NCI-H524 treated with DMSO at 0.1 percent for 48 hours (cell line): ENCODE measurements around the gene CCDC117.

ENCODE experiments used
- DNase-seq: peaks from one replicate; lab custom pipeline; 2025; lab: John Stamatoyannopoulos, UW

CCDC117 gene

DNA sequence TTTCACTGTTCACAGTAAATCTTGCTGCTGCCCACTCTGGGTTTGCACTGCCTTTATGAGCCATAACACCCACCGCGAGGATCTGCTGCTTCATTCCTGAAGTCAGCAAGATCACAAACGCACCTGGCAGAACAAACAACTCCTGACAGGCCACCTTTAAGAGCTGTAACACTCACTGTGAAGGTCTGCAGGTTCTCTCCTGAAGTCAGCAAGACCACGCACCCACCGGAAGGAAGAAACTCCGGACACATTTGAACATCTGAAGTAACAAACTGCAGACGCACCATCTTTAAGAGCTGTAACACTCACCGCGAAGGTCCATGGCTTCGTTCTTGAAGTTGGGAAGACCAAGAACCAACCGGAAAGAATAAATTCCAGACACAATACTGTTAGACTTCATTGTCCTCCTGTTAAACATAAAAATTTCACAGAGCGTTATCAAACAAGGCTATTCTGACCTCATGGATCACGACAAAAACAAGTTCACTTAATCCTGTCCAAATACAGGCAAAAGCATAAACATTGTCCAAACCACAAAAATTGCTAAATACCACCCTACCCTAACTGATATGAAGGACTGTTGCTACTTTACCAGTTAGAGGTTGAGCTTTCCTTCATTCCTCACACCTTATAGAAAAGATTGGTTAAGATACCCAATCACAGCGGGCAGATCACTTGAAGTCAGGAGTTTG is 3.0 kb upstream of the CCDC117 start:
- no peak for DNase-seq

DNA sequence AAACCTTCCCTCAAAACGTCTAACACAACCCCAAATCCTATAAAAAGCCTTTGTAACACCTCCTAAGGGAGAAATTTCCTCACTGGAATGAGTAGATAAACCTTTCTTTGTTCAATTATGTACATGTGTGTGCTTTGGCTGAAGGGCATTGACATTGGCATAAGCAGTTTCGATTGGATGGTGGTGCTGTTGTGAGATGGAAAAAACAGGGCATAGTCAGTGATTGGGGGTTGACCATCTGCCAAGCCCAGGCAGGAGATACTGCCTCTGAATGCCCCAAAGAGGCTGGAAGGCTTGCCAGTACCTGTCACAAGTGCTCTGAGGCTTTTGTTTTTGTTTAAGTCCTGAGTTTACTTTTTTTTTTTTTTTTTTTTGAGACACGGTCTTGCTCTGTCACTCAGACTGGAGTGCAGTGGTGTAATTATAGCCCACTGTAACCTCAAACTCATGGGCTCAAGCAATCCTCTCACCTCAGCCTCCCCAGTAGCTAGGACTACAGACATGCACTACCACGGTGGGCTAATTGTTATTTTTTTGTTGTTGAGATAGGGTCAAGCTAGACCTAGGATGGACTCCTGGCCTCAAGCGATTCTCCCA is 1.2 kb upstream of the CCDC117 start:
- DNase-seq: no peak

DNA sequence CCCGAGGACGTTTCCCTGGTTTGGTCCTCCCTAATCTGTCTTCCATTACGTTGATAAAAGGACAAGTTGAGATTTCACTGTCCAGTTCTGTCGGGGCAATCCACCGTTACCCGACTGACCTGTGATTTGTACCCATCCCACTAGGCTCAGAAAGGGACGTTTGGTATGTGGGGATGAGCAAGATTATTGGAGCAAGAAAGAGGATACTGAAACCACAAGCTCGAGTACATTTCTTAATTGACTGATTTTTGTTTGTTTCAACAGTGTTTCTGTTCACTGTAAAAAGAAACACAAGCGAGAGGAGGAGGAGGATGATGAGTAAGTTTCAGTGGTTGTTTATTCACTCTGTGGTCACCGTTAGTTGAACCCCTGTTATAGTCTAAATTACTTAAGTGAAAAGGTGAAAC is 969 bp downstream of the CCDC117 start:
- no peak for DNase-seq

DNA sequence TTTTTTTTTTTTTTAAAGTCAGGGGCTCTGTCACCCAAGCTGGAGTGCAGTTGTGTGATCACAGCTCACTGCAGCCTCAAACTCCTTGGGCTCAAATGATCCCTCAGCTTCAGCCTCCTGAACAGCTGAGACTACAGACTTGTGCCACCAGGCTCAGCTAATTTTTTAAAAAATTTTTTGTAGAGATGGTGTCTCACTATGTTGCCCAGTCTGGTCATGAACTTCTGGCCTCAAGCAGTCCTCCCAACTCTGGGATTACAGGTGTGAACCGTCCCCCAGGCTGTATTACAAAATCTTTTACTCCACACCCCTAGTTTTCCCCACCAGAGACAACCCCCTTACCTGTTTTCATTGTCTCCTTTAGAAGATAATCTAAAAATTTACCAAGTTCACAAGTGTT is 1.9 kb downstream of the CCDC117 start:
- no peak for DNase-seq

DNA sequence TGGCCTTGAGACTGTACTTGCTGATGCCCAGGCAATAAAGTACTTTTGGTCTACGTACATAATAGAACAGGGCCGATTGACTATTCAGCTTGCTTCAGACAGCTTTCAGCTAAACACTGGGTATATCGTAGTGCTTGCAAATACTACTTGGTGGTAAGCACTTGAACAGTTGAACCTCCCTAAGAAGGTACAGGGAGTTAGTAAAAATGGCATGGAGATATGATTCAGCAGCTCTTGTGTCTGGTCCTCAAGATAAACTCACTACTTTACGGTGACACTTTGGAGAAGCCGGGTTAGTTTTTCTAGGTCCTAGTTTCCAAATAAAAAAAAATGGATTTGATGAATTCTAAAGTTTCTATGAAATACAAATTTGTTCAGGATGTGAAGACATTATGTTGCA is 7.3 kb downstream of the CCDC117 start:
- DNase-seq: no peak

DNA sequence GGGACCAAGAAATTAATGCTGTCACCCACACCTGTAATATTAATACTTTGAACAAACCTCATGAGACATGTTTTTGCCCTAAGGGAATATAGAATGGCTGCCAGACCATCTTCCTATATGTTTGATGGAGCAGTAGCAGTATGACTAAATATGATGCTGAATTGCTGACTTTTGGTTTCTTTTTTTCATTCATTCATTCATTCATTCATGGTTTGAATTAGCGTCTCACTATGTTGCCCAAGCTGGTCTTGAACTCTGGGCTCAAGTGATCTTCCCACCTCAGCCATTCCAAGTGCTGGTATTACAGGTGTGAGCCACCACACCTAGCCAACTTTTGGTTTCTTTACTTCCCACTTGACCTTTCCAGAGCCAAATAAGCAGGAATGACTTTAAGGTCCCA is 7.8 kb downstream of the CCDC117 start:
- no peak for DNase-seq

DNA sequence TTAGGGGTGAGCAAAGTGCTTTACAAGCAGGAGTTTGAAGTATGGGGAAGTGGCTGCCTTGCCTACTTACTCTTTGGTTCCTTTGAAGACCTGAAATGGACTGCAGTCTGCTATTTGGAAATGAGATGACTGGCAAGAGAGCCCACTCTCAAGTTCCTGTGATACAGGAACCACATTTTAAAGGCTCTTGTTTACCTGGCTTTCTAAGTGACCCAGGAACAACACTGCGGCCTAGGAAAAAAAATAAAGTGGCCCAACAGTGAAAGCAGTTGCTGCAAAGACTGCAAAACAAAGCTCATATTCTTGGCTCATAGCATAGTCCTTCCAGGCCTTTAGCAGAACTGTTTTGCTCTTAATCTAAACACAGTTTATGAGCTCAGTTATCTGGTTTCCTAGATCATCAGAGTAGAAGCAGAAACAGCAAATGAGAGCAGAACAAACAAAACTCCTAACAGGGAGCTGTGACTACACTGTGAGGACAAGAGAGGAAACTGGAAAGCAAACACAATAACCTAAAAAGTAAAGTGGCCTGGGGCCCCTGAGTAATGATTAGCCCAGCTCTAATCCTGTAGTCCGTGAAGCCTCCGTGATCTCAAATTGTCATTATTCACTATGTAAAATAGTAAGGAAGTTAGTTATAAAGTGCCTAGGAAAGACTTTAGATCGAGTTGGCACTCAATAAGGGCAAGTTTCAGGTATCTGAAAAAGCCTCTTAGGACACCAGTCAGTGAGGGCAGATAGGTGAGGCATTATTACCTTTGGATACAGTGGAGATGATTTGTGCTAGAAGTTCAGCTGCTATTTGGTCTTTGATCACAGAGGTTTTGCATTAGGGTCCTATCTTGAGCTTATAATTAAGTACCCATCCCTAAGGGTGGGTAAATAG is 11.5 kb downstream of the CCDC117 start:
- no peak for DNase-seq

DNA sequence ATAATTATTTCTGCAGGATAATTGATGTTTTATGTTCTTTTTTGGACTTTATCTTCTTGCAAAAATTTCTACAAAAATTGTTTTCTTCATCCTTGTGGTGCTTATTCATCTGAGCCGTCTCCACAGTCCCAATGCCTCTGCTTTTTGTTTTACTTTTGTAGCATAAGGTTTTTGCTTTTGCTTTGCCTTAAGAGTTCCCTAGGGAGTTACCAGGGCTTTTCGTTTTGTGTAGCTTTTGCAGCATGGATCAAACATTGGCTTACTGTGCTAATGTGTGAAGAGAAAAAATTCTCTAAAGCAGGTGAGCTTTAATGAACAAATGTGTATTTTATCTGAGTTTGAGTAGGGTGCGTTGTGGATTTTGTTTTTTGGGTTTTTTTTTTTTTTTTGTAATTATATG is 16.1 kb downstream of the CCDC117 start:
- DNase-seq: no peak

DNA sequence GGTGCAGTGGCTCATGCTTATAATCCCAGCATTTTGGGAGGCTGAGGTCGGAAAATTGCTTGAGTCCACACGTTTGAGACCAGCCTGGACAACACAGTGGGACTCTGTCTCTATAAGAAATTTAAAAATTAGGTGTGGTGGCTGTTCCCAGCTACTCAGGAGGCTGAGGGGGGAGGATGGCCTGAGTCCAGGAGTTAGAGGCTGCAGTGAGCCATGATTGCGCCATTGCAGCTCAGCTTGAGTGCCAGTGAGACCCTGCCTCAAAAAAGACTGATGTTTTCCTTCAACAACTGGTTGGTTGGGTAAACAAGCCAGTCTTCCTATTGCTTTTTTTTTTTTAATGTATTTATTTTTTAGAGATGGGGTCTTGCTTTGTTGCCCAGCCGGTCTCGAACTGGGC is 18.6 kb downstream of the CCDC117 start:
- DNase-seq: no peak

DNA sequence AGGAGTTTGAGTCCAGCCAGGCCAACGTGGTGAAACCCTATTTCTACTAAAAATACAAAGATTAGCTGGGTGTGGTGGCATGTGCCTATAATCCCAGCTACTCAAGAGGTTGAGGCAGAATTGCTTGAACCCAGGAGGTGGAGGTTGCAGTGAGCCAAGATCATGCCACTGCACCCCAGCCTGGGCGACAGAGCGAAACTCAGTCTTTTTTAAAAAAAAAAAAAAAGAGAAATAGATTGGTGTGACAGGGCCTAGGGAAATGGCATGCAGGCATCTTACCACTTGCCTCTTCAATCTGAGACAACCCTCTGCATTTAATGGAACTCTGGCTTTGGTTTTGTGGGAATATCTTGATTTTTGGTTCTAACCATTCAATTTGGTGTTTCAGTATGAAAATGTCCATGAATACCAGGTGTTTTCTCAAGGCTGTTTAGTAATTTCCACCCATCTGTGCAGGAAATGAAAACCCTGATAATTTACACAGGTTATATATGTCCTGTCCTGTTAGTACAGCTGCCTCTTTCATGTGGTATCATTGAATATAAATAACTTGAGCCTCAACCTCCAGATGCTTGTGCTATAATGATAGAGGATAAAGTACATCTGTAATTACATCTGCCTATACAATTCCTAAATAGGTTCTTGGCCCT is 19.5 kb downstream of the CCDC117 start:
- no peak for DNase-seq

DNA sequence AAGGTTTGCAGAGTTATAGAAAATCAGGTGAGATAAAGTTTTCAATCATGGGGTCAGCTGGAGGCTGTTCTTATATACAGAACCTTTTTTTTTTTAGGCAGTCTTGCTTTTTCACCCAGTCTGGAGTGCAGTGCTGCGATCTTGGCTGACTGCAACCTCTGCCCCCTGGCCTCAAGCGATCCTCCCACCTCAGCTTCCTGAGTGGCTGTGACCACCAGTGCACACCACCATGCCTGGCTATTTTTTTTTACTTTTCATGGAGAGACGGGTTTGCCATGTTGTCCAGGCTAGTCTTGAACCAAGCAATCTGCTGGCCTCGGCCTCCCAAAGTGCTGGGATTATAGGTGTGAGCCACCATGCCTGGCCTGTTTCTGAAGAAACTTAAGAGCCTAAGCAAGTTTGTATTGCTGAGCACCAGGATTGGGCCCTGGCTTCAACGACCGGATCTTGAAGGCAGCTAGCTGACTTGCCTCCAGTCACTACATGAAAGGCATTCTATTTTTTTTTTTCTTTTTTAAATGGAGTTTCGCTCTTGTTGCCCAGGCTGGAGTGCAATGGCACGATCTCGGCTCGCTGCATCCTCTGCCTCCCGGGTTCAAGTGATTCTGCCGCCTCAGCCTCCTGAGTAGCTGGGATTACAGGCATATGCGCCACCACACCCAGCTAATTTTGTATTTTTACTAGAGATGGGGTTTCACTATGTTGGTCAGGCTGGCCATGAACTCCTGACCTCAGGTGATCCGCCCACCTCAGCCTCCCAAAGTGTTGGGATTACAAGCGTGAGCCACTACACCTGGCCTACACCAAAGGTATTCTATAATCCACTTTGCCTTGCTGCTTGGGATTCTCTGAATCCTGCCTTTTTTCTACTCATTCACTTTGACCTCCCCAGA is 20.2 kb downstream of the CCDC117 start:
- DNase-seq: no peak

DNA sequence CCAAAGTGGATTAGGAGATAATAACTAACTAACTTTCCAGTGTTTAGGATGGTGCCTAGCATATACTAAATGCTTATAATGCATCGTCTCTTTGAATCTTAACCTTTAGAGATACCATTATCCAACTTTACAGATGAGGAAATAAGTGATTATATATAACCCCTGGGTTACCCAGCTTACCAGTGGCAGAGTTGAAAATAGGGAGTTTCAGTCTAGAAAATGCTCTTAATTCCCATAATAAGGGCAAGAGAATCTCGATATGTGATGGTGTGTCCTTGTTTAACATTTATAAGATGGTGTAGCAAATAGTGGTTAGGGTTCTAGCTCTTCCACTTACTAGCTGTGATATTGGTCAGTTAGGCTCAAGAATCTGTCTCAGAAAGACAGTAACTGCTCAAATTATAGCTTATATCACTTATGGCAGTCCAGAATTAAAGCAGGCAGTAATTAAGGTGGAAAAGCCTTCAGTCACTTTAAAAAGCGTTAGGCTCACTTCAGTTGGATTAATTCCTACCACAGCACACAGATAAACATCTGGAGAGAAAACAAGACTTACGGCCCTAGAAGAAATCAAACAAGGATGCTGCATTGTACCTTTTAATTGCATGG is 21.6 kb downstream of the CCDC117 start:
- DNase-seq: no peak

DNA sequence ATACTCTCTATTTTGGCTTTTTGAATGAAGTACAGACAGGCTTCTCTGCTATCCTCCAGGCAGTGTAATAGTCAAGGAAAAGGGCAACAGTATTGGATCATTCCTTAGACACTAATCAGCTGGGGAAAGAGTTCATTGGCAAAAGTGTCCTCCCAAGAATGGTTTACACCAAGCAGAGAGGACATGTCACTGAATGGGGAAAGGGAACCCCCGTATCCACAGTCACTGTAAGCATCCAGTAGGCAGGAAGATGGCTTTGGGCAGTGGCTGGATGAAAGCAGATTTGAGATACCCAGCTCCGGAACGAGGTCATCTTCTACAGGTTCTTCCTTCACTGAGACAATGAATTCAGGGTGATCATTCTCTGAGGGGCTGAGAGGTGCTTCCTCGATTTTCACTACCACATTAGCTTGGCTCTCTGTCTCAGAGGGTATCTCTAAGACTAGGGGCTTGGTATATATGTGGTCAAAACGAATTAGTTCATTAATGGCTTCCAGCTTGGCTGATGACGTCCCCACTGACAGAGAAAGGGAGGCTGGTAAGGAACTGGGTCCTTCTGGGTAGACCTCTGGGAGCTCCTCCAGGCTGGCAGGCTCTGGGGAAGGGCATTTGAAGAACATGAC is 22.7 kb downstream of the CCDC117 start:
- DNase-seq: no peak

DNA sequence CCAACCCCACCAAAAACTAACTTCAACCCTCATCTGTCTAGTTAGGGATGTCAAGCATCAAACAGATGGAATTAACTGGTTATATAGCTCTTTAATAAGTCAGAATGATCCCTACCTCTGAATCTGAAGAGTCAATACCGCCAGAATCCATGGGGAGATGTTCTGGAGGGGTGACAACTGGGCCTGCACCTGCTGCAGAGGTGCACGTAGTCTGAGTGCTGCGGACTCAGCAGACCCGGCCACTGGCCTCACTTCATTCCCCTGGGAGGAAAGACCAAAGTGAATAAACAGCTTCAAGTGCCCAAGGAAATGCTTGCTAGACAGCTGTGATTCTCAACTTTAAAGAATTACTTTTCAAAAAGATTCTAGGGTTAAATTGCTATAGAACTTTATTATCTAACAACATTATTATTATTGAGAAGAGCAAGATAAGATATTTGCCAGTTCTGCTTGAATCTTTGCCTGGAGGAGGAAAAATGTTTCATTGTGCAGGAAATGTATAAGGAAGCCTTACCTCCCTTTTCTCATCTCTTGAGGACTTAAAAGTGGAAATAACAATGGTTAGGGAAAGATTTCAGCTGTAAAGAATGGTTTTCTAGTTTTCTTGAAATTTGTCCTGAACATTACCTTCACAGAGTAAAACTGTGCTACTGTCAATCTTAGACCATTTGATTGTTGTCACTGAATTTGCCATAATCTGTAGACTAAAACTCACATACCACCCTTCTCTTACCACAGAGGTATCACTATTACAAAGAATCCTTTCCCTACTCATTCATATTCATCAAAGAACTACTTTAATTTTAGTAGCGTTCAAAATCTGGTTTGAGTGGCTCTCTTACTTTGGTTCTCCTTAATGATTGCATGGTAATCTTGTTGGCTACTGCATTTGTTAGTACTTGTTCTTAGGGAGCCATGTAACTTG is 23.7 kb downstream of the CCDC117 start:
- no peak for DNase-seq

DNA sequence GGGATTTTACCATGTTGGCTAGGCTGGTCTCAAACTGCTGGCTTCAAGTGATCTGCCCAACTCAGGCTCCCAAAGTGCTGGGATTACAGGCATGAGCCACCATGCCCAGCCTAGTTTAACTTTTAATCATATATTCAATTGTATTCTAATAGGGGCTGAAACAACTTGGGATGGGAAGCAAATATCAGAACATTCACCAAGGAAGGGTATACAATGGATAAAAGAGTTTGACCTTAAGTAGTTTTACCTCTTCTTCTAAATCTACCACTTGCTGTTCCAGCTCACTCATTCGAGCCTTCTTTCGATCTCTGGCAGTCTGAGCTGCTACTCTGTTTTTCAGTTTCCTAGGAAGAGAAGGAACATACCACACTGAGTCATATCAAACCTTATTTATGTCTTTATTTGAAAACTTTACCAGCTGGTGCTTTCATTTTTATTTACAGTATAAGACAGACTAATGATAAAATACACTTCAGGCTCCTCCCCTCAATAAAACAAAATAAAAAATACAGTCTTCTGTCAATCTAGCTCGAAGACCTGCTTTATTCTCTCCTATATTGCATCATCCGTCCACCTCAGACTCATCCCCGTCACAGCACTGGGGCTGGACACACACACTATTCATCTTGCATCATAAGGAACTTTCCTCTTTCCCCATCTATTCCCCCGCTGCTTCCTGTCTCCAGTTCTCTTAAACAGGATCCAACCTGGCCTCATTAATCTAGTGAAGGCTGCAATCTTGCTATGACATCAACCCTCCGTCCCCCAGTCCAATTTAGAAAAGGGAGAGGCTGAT is 26.5 kb downstream of the CCDC117 start:
- no peak for DNase-seq

DNA sequence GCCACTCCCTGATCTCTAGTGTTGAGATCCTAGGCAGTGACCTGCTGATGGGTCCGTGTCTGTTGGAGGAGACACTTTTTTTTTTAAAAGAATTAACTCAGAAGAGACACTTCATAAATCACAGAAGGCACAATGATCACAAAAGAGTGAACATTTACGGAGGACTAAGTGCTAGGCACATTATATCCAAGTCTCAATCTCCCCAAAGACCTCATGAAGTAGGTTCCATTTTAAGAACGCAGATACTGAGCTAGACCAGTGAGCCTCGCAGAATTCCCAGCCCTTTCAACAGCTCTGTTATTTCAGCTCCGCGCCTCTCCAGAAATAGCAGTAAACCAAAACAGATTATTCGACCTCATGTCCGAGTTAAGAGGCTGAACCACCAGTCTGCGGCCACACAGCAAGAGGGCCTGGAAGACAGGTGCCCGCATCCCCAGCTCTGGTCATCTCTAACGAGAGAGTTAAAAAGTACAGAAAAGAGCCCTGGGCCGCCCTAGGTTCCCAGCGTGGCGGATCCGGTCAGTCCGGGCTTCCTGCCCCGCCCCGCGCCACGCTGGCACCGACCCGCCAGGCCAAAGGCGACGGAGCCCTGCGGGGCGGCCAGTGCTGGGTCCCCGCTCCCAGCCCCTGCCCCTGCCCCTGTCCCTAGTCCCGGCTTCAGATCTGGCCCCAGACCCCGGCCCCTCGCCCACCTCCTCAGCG is 27.3 kb downstream of the CCDC117 start:
- DNase-seq: no peak

DNA sequence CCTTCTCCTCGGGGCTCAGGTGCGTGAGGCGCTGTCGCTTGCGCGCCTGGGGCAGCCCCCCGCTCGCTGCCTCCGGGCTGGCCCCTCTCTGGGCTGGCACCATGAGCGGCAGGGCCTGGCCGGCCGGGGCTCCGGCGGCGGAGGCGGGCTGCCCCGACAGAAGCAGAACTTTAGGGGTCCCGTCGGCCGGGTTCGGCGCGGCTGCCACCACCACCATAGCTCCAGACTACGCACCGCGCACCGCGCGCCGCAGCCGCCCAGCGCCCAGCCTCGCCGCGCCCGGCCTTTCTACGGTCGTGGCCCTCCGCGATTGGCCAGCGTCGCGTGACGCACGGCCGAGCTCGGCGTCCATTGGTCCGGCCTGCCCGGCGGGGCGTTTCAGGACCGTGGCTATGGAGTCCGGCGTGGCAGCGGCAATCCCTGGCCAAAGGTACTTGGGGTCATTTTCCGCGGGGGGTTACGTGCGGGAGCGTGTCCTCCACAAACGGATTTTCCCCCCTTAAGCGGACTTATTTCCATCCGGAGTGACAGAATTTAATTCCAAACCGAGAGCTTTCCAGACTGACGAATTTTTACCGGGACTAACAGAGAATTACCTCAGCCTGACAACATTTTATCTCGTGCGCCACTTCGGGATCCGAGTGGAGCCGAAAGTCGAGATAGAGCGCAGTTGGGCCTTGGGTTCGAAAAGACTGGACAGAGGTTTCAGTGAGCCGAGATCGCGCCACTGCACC is 28.0 kb downstream of the CCDC117 start, which contains the start of gene XBP1:
Gene XBP1, minus strand, starts transcription at position 262 of the 734 bp plus-strand sequence.
- peak; percentile 62 for DNase-seq
